Natural killer cell (primary cell): ENCODE measurements around the gene FIGNL2. TPM values are rescaled to one million over a fixed set of nuclear protein-coding genes. Genes with fewer than 3 reads are reported as not detected.
A peak's percentile ranks its signal among the peaks of the same experiment; 100 is the strongest.

Experiments used
- ATAC-seq, 3 donors: fragments of 150-1000 bp in 2 of 3; fragments of 200-7000 bp in 1 of 3; cut with Tn5 transposase; 1 replicate in 1 of 3; 2 replicates in 2 of 3; pipeline ENCODE4 v1.10.0; 2021; ENCODE audit warnings: mild to moderate bottlenecking in 2 of 3, moderate library complexity in 2 of 3
- DNase-seq, 2 donors: peaks; one replicate each; pipeline versions ENCODE4 v3.0.0 to v3.0.0-alpha.2; 2013 to 2021; ENCODE audit warnings: mixed read lengths in 1 of 2
- H3K27ac ChIP-seq: one replicate; pipeline ENCODE4 v1.5.1; 2013; ENCODE audit warnings: mild to moderate bottlenecking, low read length
- H3K27me3 ChIP-seq: one replicate; pipeline ENCODE4 v1.6.1; 2013; ENCODE audit warnings: low read length; ENCODE audit not compliant: control insufficient read depth, insufficient read depth
- H3K36me3 ChIP-seq: one replicate; pipeline ENCODE4 v1.6.1; 2013; ENCODE audit warnings: low read length; ENCODE audit not compliant: control insufficient read depth, insufficient read depth
- H3K4me1 ChIP-seq: one replicate; pipeline ENCODE4 v1.6.1; 2013; ENCODE audit warnings: low read length; ENCODE audit not compliant: control insufficient read depth, insufficient read depth
- H3K4me3 ChIP-seq: one replicate; pipeline ENCODE4 v1.5.1; 2013; ENCODE audit warnings: low read length
- H3K9me3 ChIP-seq: one replicate; pipeline ENCODE4 v1.6.1; 2013; ENCODE audit warnings: low read length; ENCODE audit not compliant: control insufficient read depth, insufficient read depth
- H3K27ac Mint-ChIP-seq, 2 donors: one replicate each; pipeline ENCODE4 v1.8.0; 2022; ENCODE audit warnings: mild to moderate bottlenecking in 2 of 2, mixed read lengths in 2 of 2, moderate library complexity in 1 of 2
- H3K27me3 Mint-ChIP-seq, 2 donors: one replicate each; pipeline ENCODE4 v1.8.0; 2022; ENCODE audit warnings: low read depth in 2 of 2, mixed read lengths in 2 of 2
- H3K36me3 Mint-ChIP-seq: one replicate; pipeline ENCODE4 v1.8.0; 2022; ENCODE audit warnings: mixed read lengths
- H3K4me1 Mint-ChIP-seq, 2 donors: one replicate each; pipeline ENCODE4 v1.8.0; 2022; ENCODE audit warnings: mixed read lengths in 2 of 2
- H3K4me3 Mint-ChIP-seq: one replicate; pipeline ENCODE4 v1.8.0; 2022; ENCODE audit warnings: mild to moderate bottlenecking, moderate library complexity, mixed read lengths
- H3K9me3 Mint-ChIP-seq, 2 donors: one replicate each; pipeline ENCODE4 v1.8.0; 2022; ENCODE audit warnings: mixed read lengths in 2 of 2
- CTCF ChIP-seq: fragments of 200-600 bp; IDR thresholded peaks from one replicate; pipeline ENCODE4 v1.8.0; 2022; ENCODE audit warnings: antibody characterized with exemption
- WGBS: methylation state at CpG from one replicate; pipeline ENCODE4 v1.1.7; 2013; ENCODE audit warnings: missing lambda C conversion rate; ENCODE audit not compliant: insufficient coverage; 5-methylcytosine and 5-hydroxymethylcytosine counted together
- intact Hi-C: fragments of 100-400 bp; cut with micrococcal nuclease; formaldehyde crosslinking; loops from one replicate; pipeline ENCODE4 v1.14.2; 2022
- total RNA-seq, 4 donors: library from RNA; stranded (reverse); fragments of 120-200 nt in 1 of 4; gene quantifications; one replicate each; pipeline versions ENCODE4 v1.2.3 to v1.2.4, GENCODE V29; 2013 to 2022

The FIGNL2 gene
- total RNA-seq, 3 donors from 2014 or later (not counting 1 experiment from before 2014, with no cell fraction given), result 1.4 to 1.6 (median 1.5) TPM

- Mint-ChIP-seq H3K9me3 (no peaks in the 10 kb centered on the region), H3K4me3 (peak overlapping the region; percentile 72), H3K4me1 (peaks cover 10 to 13% of the 10 kb centered on the region in 2 donors), H3K27me3 (no peaks in the 10 kb centered on the region), H3K36me3 (no peaks in the 10 kb centered on the region), H3K27ac (no peak overlapping the region)
- H3K9me3 ChIP-seq, result no peaks in the 10 kb centered on the region
- H3K27ac ChIP-seq, result no peak overlapping the region
- no peaks in the 10 kb centered on the region for H3K27me3 ChIP-seq
- ATAC-seq, result no peak
- H3K36me3 ChIP-seq, result no peaks in the 10 kb centered on the region
- intact Hi-C loops, result loop anchor here (5.0 kb wide), 1 partner anchor 386 kb away; no protein-coding TSS in a partner anchor
- WGBS, result 80% methylated on average over 13 of the region's 13 CpGs
- no peak for DNase-seq
- H3K4me3 ChIP-seq, result no peak overlapping the region
- peaks cover 14% of the 10 kb centered on the region for H3K4me1 ChIP-seq
- no peak for TF ChIP-seq CTCF
These were observed 35.6 kb downstream of the FIGNL2 start for GRCh38 chr12:51812871-51813270.

- no peak overlapping the region for H3K27ac ChIP-seq
- Mint-ChIP-seq H3K4me3 (no peak overlapping the region), H3K9me3 (no peaks in the 10 kb centered on the region), H3K36me3 (no peaks in the 10 kb centered on the region), H3K27me3 (peaks cover 5 to 7% of the 10 kb centered on the region in 2 donors), H3K27ac (no peak overlapping the region), H3K4me1 (peaks cover 10 to 13% of the 10 kb centered on the region in 2 donors)
- H3K36me3 ChIP-seq, result no peaks in the 10 kb centered on the region
- H3K27me3 ChIP-seq, result no peaks in the 10 kb centered on the region
- intact Hi-C loops, result loop anchor here (5.0 kb wide), 1 partner anchor 384 kb away; no protein-coding TSS in a partner anchor
- peaks cover 14% of the 10 kb centered on the region for H3K4me1 ChIP-seq
- no peak for TF ChIP-seq CTCF
- 88% methylated on average over 9 of the region's 13 CpGs for WGBS
- ATAC-seq (no peak), DNase-seq (no peak)
- H3K9me3 ChIP-seq, result no peaks in the 10 kb centered on the region
- H3K4me3 ChIP-seq, result no peak overlapping the region
These were observed 37.0 kb downstream of the FIGNL2 start for GRCh38 chr12:51811203-51812202.

GRCh38 chr12:51809193-51809592 lies 39.3 kb downstream of the FIGNL2 start:
- Mint-ChIP-seq H3K4me3 (no peak overlapping the region), H3K36me3 (no peaks in the 10 kb centered on the region), H3K27me3 (peaks cover 9 to 11% of the 10 kb centered on the region in 2 donors), H3K9me3 (no peaks in the 10 kb centered on the region), H3K4me1 (no peaks in the 10 kb centered on the region), H3K27ac (no peak overlapping the region)
- DNase-seq (no peak), ATAC-seq (no peak)
- Histone ChIP-seq H3K27ac (no peak overlapping the region), H3K36me3 (no peaks in the 10 kb centered on the region), H3K4me3 (no peak overlapping the region), H3K9me3 (no peaks in the 10 kb centered on the region), H3K27me3 (no peaks in the 10 kb centered on the region), H3K4me1 (peaks cover 5% of the 10 kb centered on the region)
- 66% methylated on average over 3 of the region's 3 CpGs for WGBS
- intact Hi-C loops, result no loop called here
- TF ChIP-seq CTCF, result no peak
